C4-2B (cell line): Measurements from ENCODE around the gene ZNF521.

Source experiments
- H3K27ac ChIP-seq: fragments of 450-650 bp; 2 replicates; pipeline ENCODE4 v1.5.1; 2017
- ZFX ChIP-seq: fragments of 450-650 bp; IDR thresholded peaks from 2 replicates; pipeline ENCODE4 v1.6.1; 2017
- TF ChIP-seq, protein P1 (sequence below): fragments of 450-650 bp; conservative IDR thresholded peaks from 2 replicates; pipeline ENCODE4 v1.5.1; 2017; ENCODE audit warnings: mild to moderate bottlenecking

The ZNF521 gene

DNA sequence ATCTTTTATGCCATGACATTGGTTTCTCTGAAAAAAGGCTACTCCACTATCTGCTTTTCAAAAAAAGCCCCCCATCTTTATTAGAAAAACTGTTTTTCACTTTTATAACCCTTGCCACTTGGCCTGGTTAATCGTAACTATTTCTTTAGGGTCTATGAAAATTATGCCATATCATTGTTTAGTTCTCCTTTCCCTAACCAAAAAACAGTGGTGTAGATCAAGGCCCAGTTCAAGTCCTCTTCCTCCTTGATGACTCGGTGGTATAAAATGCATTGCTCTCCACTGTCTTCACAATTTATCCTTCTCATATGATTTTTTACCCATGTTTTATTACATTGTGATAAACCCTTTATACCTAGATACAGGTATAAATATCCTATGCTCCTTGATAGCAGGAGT, 205.5 kb downstream of the ZNF521 start:
- H3K27ac ChIP-seq: no peak overlapping the region

GRCh38 chr18:25145731-25146511, 206.0 kb downstream of the ZNF521 start:
- TF ChIP-seq ZFX: no peak
- TF ChIP-seq, protein P1, sequence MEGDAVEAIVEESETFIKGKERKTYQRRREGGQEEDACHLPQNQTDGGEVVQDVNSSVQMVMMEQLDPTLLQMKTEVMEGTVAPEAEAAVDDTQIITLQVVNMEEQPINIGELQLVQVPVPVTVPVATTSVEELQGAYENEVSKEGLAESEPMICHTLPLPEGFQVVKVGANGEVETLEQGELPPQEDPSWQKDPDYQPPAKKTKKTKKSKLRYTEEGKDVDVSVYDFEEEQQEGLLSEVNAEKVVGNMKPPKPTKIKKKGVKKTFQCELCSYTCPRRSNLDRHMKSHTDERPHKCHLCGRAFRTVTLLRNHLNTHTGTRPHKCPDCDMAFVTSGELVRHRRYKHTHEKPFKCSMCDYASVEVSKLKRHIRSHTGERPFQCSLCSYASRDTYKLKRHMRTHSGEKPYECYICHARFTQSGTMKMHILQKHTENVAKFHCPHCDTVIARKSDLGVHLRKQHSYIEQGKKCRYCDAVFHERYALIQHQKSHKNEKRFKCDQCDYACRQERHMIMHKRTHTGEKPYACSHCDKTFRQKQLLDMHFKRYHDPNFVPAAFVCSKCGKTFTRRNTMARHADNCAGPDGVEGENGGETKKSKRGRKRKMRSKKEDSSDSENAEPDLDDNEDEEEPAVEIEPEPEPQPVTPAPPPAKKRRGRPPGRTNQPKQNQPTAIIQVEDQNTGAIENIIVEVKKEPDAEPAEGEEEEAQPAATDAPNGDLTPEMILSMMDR: no peak
- no peak overlapping the region for H3K27ac ChIP-seq

More for the DNA sequence above, 205.5 kb downstream of the ZNF521 start:
- no peak for TF ChIP-seq ZFX
- TF ChIP-seq, protein P1: no peak

GRCh38 chr18:25144820-25145219, 207.1 kb downstream of the ZNF521 start:
- TF ChIP-seq, protein P1: no peak
- TF ChIP-seq ZFX: no peak
- no peak overlapping the region for H3K27ac ChIP-seq

DNA sequence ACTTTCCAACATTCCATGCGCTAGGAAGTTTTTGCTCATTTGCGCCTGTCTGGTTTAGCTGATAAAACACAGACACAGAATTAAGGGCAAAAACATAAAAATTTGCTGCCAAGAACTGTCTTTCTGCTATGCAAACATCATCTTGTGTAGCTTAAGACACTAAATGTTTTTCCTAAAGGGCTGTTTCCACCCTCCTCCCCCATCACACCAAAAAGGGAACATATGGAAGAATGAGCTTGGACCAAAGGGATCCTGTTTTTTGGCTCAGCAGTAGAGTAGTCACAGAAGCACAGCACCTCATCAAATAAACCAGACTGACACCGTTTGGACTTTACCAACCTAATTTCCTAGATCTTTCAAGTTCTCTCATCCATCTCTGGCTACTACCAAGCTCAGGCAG, 210.1 kb downstream of the ZNF521 start:
- no peak for TF ChIP-seq ZFX
- TF ChIP-seq, protein P1: no peak
- H3K27ac ChIP-seq: no peak overlapping the region

DNA sequence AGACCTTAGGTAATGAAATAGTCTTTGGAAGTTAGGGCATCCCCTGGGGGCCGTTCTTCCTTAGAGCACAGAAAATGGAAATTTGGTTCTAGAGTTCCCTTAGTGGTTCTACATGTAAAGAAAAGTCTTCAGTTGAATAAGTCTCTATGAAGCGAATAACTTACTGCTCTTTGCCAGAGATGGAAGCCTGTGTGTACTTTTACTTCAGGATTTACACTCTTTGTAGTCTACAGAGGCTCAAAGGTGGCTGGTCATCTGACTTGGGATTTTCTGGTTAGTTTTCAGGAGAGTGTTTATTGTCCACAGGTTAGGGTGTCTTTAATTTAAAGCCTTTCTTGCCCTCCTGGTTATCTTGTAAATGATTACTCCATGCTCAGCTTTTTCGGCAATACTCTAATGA, 210.6 kb downstream of the ZNF521 start:
- no peak overlapping the region for H3K27ac ChIP-seq
- TF ChIP-seq, protein P1: no peak

DNA sequence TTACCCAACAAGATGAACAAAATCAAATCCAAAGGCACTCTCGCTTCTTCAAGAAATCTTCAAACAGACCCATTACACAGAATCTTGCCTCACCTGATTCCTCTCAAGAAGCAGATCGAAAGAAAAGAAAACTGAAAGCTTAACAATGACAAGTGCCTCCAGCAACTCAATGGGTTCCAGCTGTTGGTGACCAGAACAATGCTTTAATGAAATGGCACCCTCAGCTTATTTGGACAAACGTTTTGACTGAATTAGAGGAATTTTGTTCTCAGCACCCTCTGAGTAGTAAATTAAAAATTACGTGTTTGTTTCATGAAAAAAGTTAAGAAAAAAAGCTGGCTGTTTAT, 211.0 kb downstream of the ZNF521 start:
- H3K27ac ChIP-seq: no peak overlapping the region
- TF ChIP-seq, protein P1: no peak
- TF ChIP-seq ZFX: no peak

- TF ChIP-seq, protein P1: no peak
- no peak for TF ChIP-seq ZFX
- H3K27ac ChIP-seq: no peak overlapping the region
Measured at GRCh38 chr18:25140124-25140961, 211.6 kb downstream of the ZNF521 start.
